Epithelial cell of prostate (primary cell): Measurements from ENCODE around the gene ADAMTS12.
A peak's percentile ranks its signal among the peaks of the same experiment; 100 is the strongest.

ENCODE experiments used
- DNase-seq: peaks from one replicate; pipeline ENCODE4 v3.0.0-alpha.2; 2011; ENCODE audit warnings: low read depth, low spot score
- H3K27ac ChIP-seq: fragments of 450-650 bp; 2 replicates; pipeline ENCODE4 v1.5.1; 2017; ENCODE audit warnings: mild to moderate bottlenecking

The ADAMTS12 gene

DNA sequence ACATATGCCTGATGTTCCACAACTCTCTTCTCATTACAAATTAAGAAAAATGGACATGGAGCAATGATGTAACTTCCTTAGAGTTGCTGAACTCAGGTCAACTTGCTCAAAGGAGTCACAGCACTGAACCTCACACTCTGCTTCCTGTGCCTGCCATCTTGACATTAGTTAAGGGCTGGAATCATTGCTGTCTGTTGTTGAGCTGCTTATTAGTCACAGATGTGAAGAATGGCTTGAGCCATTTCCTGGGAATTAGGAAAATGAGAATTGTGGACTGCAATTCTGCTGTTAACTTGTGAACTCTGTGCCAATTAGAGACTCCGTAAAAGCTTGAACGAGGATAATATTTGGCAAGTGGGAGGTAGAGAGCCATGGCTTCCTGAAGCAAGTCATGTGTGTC is 212.0 kb downstream of the ADAMTS12 start:
- no peak overlapping the region for H3K27ac ChIP-seq
- no peak for DNase-seq

DNA sequence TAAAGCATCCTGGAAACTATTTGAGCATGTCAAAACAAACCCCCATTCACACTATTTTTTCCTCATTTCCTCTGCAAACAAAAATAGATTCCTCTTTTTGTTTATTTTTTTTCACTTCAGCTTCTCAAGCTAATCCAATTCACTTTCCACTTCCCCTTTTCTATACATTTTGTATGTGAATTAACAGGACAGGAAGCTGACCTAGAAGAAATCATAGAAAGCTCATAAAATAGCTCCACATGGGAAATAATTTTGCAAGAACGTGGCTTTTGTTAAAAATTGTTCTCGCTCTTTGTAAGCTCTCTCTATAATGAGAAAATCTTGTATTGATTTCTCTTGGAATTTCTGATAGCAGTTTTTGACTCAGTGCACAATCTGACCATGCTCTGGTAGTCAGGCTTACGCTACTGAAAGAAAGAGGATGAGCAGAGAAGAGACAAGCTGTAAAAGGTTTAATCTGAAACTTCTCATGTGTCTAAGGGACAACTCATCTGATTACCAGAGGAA is 215.8 kb downstream of the ADAMTS12 start:
- no peak overlapping the region for H3K27ac ChIP-seq
- no peak for DNase-seq

DNA sequence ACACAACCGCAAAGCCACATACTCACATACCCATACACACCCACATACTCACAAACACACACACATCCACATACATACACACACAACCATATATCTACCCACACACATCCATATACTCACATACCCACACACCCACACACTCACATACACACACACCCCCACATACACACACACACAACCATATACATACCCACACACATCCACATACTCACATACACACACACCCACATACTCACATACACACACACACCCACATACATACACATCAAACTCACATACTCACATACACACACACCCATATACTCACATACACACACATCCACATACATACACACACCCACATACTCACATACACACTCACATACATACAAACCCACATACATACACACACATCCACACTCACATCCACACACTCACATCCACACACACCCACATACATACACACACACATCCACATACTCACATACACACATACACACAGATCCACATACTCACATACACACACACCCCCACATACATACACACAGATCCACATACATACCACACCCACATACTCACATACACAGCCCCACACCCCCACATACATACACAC is 220.0 kb downstream of the ADAMTS12 start:
- DNase-seq: no peak
- H3K27ac ChIP-seq: no peak overlapping the region

DNA sequence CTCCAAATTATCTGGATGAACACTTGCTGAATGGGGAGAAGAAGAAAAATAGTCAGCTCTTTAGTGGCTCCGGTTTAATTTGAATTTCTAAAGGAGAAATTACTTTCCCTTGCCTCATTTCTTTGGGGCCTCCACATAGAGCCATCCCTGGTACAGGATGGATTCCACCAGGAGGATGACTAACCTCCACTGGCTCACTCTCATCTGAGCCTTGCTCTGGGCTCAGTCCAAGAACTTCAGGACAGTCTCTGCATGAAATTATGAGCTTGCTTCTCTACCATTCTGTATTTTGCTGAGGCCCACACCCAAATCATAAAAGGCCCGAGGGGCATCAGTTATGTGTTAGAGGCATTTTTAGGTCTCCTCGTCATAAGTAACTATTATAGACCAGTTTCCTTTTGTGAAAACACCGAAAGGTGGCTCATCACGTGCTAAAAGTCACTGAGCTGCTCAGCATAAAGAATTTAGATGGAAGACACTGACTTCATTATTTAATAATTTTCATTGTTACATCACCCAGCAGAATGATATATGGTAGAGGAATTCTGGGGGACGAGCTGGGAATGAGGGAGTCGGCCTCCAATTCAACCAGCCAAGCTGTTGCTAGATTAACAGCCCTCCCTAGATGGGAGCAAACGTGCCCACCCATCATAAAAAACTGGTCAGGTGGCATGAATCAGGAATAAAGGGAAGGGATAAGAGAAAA is 228.9 kb downstream of the ADAMTS12 start:
- no peak overlapping the region for H3K27ac ChIP-seq
- DNase-seq: no peak

DNA sequence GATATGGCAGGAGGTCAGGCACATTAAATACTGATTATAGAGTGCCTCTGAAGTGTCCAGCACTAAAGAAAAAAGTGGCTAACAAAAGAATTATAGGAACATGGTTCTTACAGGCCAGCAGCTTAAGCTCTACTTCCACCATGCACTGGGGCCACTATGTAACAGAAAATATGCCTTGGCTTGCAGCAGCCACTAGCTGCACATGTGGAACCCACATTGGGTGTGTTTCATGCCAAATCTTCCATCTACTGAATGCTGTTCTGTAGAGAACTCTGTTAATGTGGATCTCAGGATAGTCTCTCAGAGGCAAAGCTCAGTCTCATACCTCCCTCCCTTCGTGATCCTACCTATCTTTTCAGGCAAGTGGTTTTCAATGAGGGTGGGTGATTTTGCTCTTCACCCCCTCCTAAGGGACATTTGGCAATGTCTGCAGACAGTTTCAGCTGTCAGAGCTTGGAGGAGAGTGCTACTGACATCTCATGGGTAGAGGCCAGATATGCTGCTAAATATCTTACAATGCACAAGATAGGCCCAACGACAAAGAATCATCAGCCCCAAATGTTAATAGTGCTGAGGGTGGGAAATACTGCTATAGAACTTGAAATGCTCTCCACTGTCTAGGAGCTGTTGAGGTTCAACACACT is 232.1 kb downstream of the ADAMTS12 start:
- no peak for DNase-seq
- H3K27ac ChIP-seq: no peak overlapping the region

DNA sequence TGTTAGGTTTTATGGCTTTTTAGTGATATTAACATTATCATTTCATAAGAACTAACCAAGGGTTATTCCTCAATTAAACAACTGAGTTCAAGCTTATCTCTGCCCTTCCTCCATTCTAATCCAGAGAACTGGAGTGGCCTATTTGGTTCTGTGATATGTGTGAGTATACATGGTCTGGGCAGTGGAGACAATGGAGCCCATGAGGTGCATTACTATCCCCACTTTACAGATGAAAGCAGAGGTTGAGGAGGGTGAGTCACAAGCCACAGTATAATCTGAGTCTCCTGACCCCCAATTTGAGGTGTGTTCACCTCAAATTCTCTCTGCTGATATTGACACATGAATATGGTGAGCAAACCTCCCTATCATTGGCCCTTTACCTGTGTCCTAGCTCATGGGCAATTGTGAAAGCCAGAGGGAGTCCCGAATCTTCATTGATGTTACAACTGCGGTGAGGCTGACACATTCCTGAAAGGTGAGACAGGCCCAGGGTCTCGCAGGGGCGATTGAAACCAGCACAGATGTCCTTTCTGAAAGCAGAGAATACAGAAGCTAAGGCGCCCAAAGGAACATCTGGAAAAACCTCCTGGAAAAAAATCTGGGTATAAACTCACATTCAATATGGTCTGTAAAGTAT is 233.9 kb downstream of the ADAMTS12 start:
- H3K27ac ChIP-seq: no peak overlapping the region
- no peak for DNase-seq

DNA sequence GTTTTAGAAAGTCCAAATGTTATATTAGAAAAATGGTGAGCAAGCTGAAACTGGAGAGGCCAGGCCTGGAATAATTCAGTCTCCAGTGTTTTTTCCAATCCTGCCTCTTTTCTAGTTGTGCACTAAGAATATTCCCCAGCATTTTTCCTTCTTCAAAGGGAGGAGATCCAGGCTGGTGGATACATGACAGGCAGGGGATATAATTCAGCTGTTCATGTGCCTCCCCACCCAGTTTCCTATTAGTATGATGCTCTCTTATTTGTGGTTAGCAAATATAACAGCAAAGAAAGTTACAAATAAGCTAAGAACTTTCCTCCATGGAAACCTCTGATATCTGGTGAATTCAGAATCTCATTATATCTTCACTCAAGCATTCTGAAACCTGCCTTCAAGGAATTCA is 234.6 kb downstream of the ADAMTS12 start:
- H3K27ac ChIP-seq: no peak overlapping the region
- DNase-seq: no peak

DNA sequence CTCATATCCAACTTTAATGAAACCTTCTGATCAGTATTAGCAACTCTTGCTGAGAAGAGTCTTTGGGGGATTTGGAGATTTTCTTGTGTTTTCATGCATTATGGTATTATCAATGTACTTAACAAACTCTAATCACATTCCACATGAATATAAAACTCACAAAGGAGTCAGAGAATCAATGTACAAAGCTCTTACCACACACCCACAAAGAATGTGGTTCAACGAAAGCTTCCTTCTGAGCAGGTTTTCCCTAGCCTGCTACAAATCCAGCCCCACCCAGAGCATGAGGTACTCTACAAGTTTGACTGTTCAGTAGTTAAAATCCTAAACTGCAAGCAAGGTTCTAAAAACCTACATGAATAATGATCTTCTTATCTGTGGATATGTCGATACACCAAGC is 240.9 kb downstream of the ADAMTS12 start:
- peak overlapping the region; percentile 33 for H3K27ac ChIP-seq
- DNase-seq: peak; percentile 62

DNA sequence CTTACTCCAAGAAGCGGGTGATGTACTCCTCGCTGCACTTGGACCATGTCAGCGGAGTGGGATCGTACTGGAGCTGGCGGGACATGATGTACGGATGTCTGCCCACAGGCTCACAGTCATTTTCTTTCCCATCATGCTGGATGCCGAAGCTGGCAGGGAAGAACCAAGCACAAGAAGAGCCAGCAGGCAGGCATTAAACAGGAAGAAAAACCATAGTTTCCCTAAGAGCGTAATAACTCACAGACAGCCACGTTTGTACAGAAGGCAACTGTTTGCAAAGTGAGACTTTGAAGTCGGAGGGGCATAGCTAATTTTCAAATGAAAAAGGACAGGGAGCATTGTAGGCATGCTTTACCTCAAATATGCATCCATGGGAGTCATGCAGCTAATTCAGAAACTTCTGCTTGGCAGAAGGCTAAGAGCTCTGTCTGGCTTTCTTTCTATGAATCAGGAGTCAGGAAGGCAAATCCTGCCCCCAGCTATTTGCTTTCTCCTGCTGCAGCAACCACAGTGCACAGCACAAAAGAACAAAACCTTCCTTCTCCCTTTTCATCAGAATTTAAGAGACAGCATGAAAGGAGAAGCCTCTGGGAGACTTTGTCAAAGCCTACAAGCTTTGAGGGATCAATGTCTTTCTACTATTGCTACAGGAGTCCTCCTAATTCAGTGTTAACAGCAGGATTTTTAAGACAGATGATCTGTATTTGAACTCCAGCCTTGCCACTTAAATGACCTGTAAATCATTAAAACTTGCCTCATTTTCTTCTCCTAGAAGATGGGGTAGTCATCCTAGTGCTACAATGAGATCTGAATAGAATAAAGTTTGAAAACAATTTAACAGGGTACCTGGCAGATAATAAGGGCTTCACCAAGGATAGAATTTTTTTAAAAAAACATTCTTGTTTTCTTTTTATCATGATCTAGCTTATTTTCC is 242.0 kb downstream of the ADAMTS12 start:
- peak overlapping the region; percentile 33 for H3K27ac ChIP-seq
- peak; percentile 68 for DNase-seq

DNA sequence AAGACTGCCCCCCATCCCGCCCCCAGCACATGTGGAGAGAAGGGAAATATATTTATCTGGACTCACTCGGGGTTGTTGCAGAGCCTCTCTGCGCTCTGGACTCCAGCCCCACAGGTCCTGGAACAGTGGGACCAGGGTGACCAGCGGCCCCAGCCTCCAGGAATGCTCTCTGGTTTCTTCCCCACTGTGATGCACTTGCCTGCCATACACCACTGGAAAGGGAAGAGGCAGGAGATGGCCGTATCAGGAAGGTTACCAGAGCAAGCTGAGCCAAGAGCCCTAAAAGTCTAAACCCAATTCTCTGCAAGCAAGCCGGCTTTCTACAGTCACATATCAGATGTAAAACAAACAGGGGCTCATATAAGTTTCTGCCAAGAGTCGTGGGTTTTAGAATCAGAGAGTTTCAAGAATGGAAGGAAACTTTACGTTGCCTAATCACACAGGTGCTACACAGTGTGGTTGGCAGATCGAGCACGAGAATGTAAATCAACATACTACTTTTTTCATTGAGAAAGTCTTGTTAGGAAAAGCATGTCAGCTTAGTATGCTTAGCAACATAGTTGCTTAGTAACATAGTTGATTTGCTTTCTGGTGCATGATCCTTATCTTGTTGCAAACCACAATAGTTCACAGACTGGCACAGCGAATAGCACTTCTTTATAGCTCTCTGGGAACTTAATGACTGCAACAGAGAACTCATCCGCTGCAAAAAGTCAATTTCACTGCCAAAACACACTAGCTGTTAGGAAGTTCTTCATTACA is 249.9 kb downstream of the ADAMTS12 start:
- peak; percentile 68 for DNase-seq
- no peak overlapping the region for H3K27ac ChIP-seq

DNA sequence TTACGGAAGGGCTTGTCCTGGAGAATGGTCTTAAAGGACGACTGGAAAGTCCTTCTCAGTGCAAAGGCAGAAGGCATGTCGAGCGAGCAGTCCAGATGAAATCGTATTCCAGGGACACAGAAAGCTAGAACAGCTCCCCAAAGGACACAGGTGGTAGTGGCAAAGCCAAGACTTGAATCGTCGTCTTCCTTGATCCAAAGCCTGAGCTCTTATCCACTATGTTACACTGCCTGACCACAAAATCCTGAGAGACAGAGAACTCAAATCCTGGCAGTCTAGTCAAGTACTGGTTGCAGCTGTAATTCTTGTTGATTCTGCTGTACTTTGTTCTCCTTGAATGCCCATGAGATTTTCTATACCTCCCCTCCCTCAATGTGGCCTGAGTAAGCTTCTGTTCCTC is 252.3 kb downstream of the ADAMTS12 start:
- DNase-seq: no peak

DNA sequence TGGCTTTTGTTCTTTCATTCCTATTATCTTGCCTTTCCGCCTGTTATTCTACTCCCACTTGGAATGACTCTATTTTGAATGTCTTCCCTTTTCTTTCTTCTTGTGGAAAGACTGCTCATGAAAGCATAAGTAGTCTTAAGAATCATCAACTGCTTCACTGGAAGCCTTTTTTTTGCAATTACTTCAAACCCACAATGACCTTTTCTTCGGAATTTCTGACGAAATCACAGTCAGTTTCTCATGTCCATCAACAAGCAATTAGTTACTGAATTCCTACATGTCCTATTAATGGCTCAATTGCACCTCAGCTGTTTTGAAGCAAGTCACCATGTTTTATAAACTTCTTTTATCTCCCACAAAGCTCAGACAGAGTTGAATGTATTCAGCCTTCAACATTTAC is 254.8 kb downstream of the ADAMTS12 start:
- DNase-seq: no peak
- H3K27ac ChIP-seq: no peak overlapping the region

More for the DNA sequence above, 252.3 kb downstream of the ADAMTS12 start:
- H3K27ac ChIP-seq: no peak overlapping the region

DNA sequence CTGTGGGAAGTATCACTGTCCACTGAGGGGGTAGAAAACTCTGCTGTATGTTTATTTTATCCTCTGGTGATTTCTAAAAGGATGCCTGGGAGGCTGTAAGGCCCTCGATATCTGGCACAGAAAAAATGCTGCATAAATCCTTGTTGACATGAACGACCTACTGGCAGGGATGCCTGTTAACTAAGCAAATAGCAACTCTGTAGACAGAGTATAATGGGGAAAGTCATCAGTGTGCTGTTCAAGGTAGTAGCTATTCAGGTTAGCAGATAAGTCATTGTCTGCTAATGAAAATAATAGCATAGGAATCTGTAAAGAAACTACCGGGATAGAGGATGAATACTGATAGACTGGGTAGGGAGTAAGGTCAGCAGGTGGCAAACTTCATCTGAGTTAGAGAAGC is 256.2 kb downstream of the ADAMTS12 start:
- H3K27ac ChIP-seq: no peak overlapping the region
- no peak for DNase-seq

DNA sequence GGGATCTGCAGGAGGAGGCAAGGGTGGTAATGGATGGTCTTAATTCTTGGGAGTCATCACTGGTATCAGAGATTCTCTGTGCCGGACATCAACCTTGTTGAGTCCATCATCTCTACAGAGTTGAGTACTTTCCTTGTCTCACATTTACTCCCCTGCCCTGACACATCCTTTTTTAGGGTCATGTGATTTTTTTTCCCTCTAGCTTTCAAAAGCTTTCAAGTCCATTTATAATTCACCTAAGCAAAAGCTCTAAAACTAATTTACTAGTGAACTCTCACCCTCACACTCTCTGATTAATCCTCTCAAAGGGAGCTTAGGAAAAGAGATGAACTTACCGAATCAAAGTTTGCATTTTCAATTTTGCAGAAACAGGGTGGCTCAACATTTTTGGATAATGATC is 258.1 kb downstream of the ADAMTS12 start:
- no peak overlapping the region for H3K27ac ChIP-seq
- no peak for DNase-seq

DNA sequence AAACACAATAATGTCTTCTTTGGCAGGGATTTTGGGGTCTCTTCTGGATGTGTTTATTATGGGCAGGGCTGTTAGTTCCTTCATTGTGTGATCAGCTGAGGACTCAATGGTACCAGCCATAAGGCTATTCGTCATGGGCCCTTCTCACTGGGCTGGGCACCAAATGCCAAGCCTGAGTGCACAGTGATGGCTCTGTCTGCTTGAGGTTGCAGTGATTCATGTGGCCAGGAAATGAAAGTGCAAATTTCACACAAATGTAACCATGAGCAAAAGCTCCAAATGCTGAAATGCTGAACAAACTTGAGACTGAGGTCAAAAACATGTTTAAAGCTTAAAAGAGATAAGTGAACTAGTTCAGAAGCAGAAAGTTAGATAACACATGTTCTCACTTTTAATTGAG is 260.0 kb downstream of the ADAMTS12 start:
- H3K27ac ChIP-seq: no peak overlapping the region
- peak; percentile 3 for DNase-seq

DNA sequence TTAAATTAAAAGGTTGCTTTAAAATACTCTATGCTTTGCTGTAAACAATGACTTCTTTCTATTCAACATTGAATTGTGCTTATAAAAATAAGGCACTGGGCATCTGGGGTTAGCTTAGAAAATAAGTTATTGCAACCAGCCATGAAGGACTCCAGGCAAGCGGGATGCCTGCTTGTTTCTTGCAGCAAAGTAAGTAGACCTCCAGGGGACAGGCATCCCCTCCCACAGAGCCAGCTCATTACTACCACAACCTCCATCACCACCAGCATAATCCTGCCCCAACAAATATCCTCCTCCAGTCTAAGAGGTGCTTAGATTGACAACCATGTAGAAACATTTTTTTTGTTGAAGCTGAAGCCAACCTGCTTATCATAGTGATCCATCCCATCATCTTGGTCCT is 260.7 kb downstream of the ADAMTS12 start:
- H3K27ac ChIP-seq: no peak overlapping the region
- DNase-seq: no peak

DNA sequence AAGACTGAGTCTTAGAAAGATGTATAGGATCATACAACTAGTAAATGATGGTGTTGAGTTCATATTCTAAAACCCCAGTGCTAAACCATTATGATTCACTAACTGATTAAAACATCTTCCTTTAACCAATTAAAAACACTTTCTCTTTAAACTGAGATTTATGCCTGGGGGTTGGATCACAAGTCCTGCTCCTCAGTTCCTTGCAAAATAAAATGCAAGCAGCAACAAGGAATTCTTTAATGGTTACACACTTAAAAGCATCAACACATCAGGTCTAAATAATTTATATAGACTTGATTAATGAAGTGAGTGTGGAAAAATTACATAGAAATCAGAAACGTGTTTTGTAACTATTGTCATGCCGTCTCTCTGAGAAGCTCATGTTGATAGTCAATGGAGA is 261.8 kb downstream of the ADAMTS12 start:
- no peak for DNase-seq
- no peak overlapping the region for H3K27ac ChIP-seq

DNA sequence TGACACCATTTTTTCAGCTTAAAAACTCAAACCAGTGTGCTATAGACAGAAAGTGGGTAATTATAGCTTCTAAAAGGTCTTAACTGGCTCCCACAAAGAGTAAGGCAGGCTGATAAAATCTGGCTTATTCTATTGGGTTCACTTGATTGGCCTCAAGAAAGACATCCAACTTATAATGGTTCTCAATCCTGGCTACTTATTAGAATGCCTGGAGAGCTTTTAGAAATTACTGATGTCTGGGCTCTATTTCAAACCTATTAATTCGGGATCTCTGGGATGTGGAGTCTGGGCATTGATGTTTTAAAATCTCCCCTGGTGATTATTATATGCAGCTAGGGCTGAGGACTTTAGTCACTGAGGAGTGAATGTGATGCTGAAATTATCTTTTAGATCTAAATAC is 263.0 kb downstream of the ADAMTS12 start:
- H3K27ac ChIP-seq: no peak overlapping the region
- DNase-seq: no peak

DNA sequence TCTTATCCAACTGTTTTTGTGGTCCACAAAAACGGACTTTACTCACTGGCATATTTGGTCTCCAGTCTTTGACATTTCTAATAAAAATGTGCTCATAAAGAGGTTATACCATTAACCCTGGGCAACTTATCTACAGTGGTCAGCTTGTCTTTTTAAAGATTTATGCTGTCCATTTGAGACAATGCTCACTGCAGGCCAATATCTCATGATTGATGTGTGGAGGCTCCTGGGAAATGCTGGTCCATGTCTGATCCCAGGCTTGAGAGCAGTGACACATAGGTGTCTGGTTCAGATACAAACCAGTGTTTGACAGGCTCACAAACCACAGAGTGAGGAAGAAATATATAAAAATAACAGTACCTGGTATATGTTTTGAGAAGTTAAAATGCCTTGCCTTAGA is 270.3 kb downstream of the ADAMTS12 start:
- no peak for DNase-seq
- H3K27ac ChIP-seq: no peak overlapping the region
